K562 (cell line): ENCODE data around the gene FERMT3.

Experiments used
- CTCF ChIP-seq, 3 experiments: IDR thresholded peaks in 2 of 3; conservative IDR thresholded peaks in 1 of 3; 2 replicates each; pipeline ENCODE4 v1.5.1; 2011 to 2012; ENCODE audit warnings: low read length in 3 of 3, mild to moderate bottlenecking in 3 of 3, control low read depth in 2 of 3, improper control_type of control experiment in 1 of 3, inconsistent platforms in 1 of 3, low read depth in 1 of 3, mixed read lengths in 1 of 3, moderate library complexity in 1 of 3; ENCODE audit not compliant: insufficient read depth in 2 of 3
- HDAC8 ChIP-seq: fragments of 450-650 bp; IDR thresholded peaks from 2 replicates; pipeline ENCODE4 v1.6.1; 2016; ENCODE audit warnings: mild to moderate bottlenecking, missing genetic modification characterization, moderate library complexity, missing compliant biosample characterization
- MEIS2 ChIP-seq: fragments of 450-650 bp; IDR thresholded peaks from 2 replicates; pipeline ENCODE4 v1.6.1; 2014; ENCODE audit warnings: mild to moderate bottlenecking; ENCODE audit not compliant: partially characterized antibody
- NR1H2 ChIP-seq: sonication (generic); formaldehyde crosslinking; IDR thresholded peaks from 2 replicates; pipeline ENCODE4 v1.4.0; 2020; ENCODE audit warnings: mild to moderate bottlenecking, missing genetic modification reagents
- RNF219 ChIP-seq: fragments of 250-450 bp; sonication (Bioruptor Pico); IDR thresholded peaks from 2 replicates; pipeline ENCODE4 v1.5.0; 2022; ENCODE audit warnings: mild to moderate bottlenecking
- SPI1 ChIP-seq: IDR thresholded peaks from 2 replicates; pipeline ENCODE4 v1.6.1; 2011; ENCODE audit warnings: low read depth, low read length, control low read depth, borderline replicate concordance
- TBP ChIP-seq: optimal IDR thresholded peaks from 2 replicates; pipeline ENCODE3; 2011; ENCODE audit warnings: low read depth, low read length, improper control_type of control experiment
- ZBTB2 ChIP-seq: fragments of 450-650 bp; IDR thresholded peaks from 2 replicates; pipeline ENCODE4 v1.6.1; 2016; ENCODE audit warnings: antibody characterized with exemption
- ZNF395 ChIP-seq: fragments of 200-800 bp; sonication (Bioruptor generic); IDR thresholded peaks from 2 replicates; pipeline ENCODE4 v1.6.1; 2017; ENCODE audit warnings: missing genetic modification characterization, missing compliant biosample characterization
- ZNF431 ChIP-seq: sonication (generic); formaldehyde crosslinking; IDR thresholded peaks from 2 replicates; pipeline ENCODE4 v1.8.0; 2022; ENCODE audit warnings: mild to moderate bottlenecking, missing genetic modification reagents
- ZNF76 ChIP-seq: fragments of 250-450 bp; sonication (Bioruptor Pico); IDR thresholded peaks from 2 replicates; pipeline ENCODE4 v1.4.0; 2020; ENCODE audit warnings: mild to moderate bottlenecking, moderate library complexity, borderline replicate concordance

GRCh38 chr11:64253481-64253880, 47.0 kb downstream of the FERMT3 start:
- TF ChIP-seq ZNF76 (CRISPR knock-in tag) (no peak), CTCF (IDR thresholded peaks at IDR 0.05 in 2 of 3, conservative IDR thresholded peaks at IDR 0.05 in 1 of 3; ENCODE audit: insufficient read depth in 2 of 3, low read depth in 1 of 3, low read length in 3 of 3) (no peak), RNF219 (CRISPR knock-in tag) (no peak), ZNF395 (no peak), ZBTB2 (no peak), TBP (no peak), HDAC8 (tag) (no peak), NR1H2 (CRISPR knock-in tag) (no peak), MEIS2 (no peak), ZNF431 (no peak), SPI1 (no peak)
